ENCODE measurements around the gene USP24. TPM values are rescaled to one million over a fixed set of nuclear protein-coding genes. Genes with fewer than 3 reads are reported as not detected.

The USP24 gene
- polyA plus RNA-seq, 1 donor (not counting 4 experiments of a cell fraction or from before 2014, with no cell fraction given) = 22.5 TPM

DNA sequence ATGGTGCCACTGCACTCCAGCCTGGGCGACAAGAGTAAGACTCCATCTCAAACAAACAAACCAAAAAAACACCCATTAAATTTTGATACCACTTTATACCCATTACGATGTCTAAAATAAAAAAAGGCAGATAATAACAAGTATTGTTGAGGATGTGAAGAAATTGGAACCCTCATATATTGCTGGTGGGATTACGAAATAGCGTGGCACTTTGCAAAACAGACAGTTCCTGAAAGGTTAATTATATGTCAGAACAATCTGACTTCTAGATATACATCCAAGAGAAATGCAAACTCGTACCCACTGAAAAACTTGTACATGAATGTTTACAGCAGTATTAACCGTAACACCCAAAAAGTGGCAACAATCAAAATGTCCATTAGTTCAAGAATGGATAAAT, 70.3 kb downstream of the USP24 start:
- no peak overlapping the region for H3K4me2 ChIP-seq (ENCODE audit: control insufficient read depth, extremely low read depth, insufficient read depth, low read depth, low read length)
- TF ChIP-seq EZH2 (IDR thresholded peaks at IDR 0.05; ENCODE audit: low read length) = no peak
- TF ChIP-seq, protein P1, sequence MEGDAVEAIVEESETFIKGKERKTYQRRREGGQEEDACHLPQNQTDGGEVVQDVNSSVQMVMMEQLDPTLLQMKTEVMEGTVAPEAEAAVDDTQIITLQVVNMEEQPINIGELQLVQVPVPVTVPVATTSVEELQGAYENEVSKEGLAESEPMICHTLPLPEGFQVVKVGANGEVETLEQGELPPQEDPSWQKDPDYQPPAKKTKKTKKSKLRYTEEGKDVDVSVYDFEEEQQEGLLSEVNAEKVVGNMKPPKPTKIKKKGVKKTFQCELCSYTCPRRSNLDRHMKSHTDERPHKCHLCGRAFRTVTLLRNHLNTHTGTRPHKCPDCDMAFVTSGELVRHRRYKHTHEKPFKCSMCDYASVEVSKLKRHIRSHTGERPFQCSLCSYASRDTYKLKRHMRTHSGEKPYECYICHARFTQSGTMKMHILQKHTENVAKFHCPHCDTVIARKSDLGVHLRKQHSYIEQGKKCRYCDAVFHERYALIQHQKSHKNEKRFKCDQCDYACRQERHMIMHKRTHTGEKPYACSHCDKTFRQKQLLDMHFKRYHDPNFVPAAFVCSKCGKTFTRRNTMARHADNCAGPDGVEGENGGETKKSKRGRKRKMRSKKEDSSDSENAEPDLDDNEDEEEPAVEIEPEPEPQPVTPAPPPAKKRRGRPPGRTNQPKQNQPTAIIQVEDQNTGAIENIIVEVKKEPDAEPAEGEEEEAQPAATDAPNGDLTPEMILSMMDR (optimal IDR thresholded peaks at IDR 0.05 in 1 of 3, IDR thresholded peaks at IDR 0.05 in 1 of 3, conservative IDR thresholded peaks at IDR 0.05 in 1 of 3; ENCODE audit: extremely low read depth in 1 of 3, insufficient read depth in 2 of 3, low read length in 3 of 3) = no peak
- H3K27ac ChIP-seq (ENCODE audit: control insufficient read depth, insufficient read depth, low read length) = no peak overlapping the region
- H3K36me3 ChIP-seq (ENCODE audit: control insufficient read depth in 2 of 2, extremely low read depth in 1 of 2, insufficient read depth in 2 of 2, low read length in 2 of 2) = peaks cover 8 to 26% of the 10 kb centered on the region in 2 experiments
- H4K20me1 ChIP-seq (ENCODE audit: control insufficient read depth, extremely low read depth, insufficient read depth, low read length) = no peaks in the 10 kb centered on the region
- H3K27me3 ChIP-seq (ENCODE audit: control insufficient read depth, extremely low read depth, insufficient read depth, low read length) = no peaks in the 10 kb centered on the region
- no peaks in the 10 kb centered on the region for H3K9me3 ChIP-seq (ENCODE audit: control insufficient read depth, low read depth, low read length)
- no peak for DNase-seq (ENCODE audit: low read depth, low spot score)
- FAIRE-seq = no peak
- no peak overlapping the region for H3K9ac ChIP-seq (ENCODE audit: control insufficient read depth, extremely low read depth, insufficient read depth, low read length)
- no peaks in the 10 kb centered on the region for H3K9me1 ChIP-seq (ENCODE audit: control insufficient read depth, extremely low read depth, insufficient read depth, low read length)
- H3K79me2 ChIP-seq (ENCODE audit: control insufficient read depth, insufficient read depth, low read length) = no peaks in the 10 kb centered on the region
- no peak overlapping the region for H2AFZ ChIP-seq (ENCODE audit: control insufficient read depth, low read length)
- no peak overlapping the region for H3K4me3 ChIP-seq (ENCODE audit: control insufficient read depth in 2 of 3, extremely low read depth in 1 of 3, insufficient read depth in 2 of 3, low read depth in 1 of 3, low read length in 3 of 3)
- no peaks in the 10 kb centered on the region for H3K4me1 ChIP-seq (ENCODE audit: control insufficient read depth, extremely low read depth, insufficient read depth, low read length)
- dilution Hi-C loops (cut with MboI; ENCODE audit: extremely low pct_ligation_motif_present, low sequenced_read_pairs) = no loop called here

DNA sequence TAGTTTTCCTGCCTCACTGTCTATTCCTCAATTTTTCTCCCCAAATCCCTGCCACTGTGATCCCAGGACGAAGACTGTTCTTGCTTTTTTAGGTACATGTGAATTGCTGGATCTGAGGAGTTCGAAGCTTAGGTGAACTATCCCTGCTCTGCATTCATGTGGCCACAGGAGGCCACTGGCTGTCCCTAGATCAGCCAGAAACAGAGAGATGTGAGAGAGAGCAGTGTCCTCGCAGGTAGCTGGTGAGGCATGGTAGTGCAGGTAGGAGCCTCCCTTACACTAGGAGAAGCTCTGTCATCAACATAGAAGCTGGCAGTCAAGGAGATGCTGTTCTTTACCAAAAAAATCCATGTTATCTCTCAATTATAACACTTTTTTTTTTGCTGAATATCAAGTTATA, 71.5 kb downstream of the USP24 start:
- Histone ChIP-seq H3K27me3 (ENCODE audit: control insufficient read depth, extremely low read depth, insufficient read depth, low read length) (no peaks in the 10 kb centered on the region), H3K9ac (ENCODE audit: control insufficient read depth, extremely low read depth, insufficient read depth, low read length) (no peak overlapping the region), H3K4me1 (ENCODE audit: control insufficient read depth, extremely low read depth, insufficient read depth, low read length) (no peaks in the 10 kb centered on the region), H4K20me1 (ENCODE audit: control insufficient read depth, extremely low read depth, insufficient read depth, low read length) (no peaks in the 10 kb centered on the region), H3K36me3 (ENCODE audit: control insufficient read depth in 2 of 2, extremely low read depth in 1 of 2, insufficient read depth in 2 of 2, low read length in 2 of 2) (peaks cover 8 to 25% of the 10 kb centered on the region in 2 experiments), H3K27ac (ENCODE audit: control insufficient read depth, insufficient read depth, low read length) (no peak overlapping the region), H3K79me2 (ENCODE audit: control insufficient read depth, insufficient read depth, low read length) (no peaks in the 10 kb centered on the region), H2AFZ (ENCODE audit: control insufficient read depth, low read length) (no peak overlapping the region), H3K4me3 (ENCODE audit: control insufficient read depth in 2 of 3, extremely low read depth in 1 of 3, insufficient read depth in 2 of 3, low read depth in 1 of 3, low read length in 3 of 3) (no peak overlapping the region), H3K9me3 (ENCODE audit: control insufficient read depth, low read depth, low read length) (no peaks in the 10 kb centered on the region), H3K9me1 (ENCODE audit: control insufficient read depth, extremely low read depth, insufficient read depth, low read length) (no peaks in the 10 kb centered on the region), H3K4me2 (ENCODE audit: control insufficient read depth, extremely low read depth, insufficient read depth, low read depth, low read length) (no peak overlapping the region)
- TF ChIP-seq, protein P1 (optimal IDR thresholded peaks at IDR 0.05 in 1 of 3, IDR thresholded peaks at IDR 0.05 in 1 of 3, conservative IDR thresholded peaks at IDR 0.05 in 1 of 3; ENCODE audit: extremely low read depth in 1 of 3, insufficient read depth in 2 of 3, low read length in 3 of 3) = no peak
- no peak for TF ChIP-seq EZH2 (IDR thresholded peaks at IDR 0.05; ENCODE audit: low read length)
- no peak for DNase-seq (ENCODE audit: low read depth, low spot score)
- FAIRE-seq = no peak
- dilution Hi-C loops (cut with MboI; ENCODE audit: extremely low pct_ligation_motif_present, low sequenced_read_pairs) = no loop called here

Data from keratinocyte (primary cell).